ENCODE measurements around the gene TRMT61A.

Gene TRMT61A

GRCh38 chr14:103560691-103561090, 31.7 kb downstream of the TRMT61A start:
- DNase-seq (ENCODE audit: low read depth): no peak
- no peak overlapping the region for H3K4me3 ChIP-seq (ENCODE audit: control insufficient read depth, low read depth, low read length)
- no peak for TF ChIP-seq CTCF (IDR thresholded peaks at IDR 0.05; ENCODE audit: control insufficient read depth, insufficient read depth, low read depth, low read length, missing control alignments)

DNA sequence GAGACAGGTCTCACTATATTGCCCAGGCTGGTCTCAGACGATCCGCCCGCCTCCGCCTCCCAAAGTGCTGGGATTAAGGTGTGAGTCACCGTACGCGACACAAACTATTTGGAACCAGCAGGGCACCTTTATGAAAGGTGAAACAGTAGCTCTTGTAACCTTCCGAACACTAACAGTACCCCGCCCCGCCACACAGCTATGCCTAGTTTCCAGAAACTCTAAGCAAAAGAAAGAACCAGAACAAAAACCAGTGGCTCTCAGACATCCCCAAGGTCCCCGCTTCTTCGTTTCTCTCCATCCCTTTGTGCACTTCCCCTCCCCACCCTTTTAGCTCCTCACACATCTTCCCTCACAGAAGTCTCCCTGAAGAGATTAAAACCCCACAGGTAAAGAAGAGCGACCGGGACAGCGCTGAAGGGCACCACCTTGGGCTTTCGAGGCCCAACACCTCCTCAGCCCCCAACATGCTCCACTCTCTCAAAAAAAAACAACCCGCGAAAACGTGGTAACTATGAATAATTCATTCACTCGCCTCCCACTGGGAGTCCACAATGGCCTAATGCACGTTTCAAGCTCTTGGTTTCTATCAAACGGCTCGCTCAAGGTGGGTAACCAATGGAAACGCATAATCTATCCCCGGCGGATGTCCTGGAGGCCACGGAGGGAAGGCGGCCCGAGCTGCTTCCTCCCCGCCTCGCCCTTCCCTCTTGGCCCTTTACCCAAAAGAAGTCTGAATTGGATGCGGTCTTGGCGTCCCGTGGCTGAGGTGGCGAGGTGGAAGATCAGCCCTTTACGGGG, 32.6 kb downstream of the TRMT61A start:
- H3K4me3 ChIP-seq (ENCODE audit: control insufficient read depth, low read depth, low read length): peak overlapping the region; percentile 88
- DNase-seq (ENCODE audit: low read depth): no peak
- TF ChIP-seq CTCF (IDR thresholded peaks at IDR 0.05; ENCODE audit: control insufficient read depth, insufficient read depth, low read depth, low read length, missing control alignments): no peak

- DNase-seq (ENCODE audit: low read depth): no peak
- H3K4me3 ChIP-seq (ENCODE audit: control insufficient read depth, low read depth, low read length): peak overlapping the region; percentile 88
- no peak for TF ChIP-seq CTCF (IDR thresholded peaks at IDR 0.05; ENCODE audit: control insufficient read depth, insufficient read depth, low read depth, low read length, missing control alignments)
Measured at GRCh38 chr14:103562179-103562428, 33.1 kb downstream of the TRMT61A start.

DNA sequence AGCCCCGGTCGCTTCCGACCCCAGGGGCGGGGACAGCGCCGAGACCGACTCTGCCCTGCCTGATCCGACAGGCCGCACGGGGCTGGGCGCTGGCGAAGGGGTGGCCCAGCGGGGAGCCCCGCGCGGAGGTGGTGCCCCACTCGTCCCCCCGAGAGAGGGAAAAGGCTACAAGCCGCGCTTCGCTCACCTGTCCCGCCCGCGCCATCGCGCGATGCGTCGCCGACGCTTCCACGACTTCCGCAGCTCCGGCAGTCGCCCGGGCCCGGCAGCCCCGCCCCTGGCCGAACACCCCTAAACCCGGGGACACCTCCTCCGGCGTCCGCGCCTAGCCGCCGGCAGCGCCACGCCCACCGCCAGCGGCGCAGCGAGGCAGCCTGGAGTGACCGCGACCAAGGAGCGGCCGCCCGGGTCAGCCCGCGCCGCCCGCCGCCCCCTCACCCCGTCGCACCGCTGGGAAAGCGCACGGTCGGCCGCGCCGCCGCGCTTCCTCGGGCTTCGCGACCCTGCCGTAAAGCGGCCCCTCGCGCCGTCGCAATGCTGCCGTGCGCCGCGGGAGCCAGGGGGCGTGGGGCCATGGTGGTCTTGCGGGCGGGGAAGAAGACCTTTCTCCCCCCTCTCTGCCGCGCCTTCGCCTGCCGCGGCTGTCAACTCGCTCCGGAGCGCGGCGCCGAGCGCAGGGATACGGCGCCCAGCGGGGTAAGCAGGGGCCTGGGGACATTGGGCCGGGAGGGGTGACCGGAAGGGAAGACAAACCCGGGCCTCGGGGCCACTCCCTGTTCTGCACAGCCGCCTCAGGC, 33.6 kb downstream of the TRMT61A start, which contains the start of the genes BAG5 and COA8:
BAG5 (minus strand) TSS at position 229 of the 797 bp plus-strand sequence. CDS start 1,493 bp downstream, outside the sequence.
COA8 (plus strand) TSS at position 532 of the 797 bp plus-strand sequence; CDS start at position 574, 42 bp downstream.
- no peak for DNase-seq (ENCODE audit: low read depth)
- peak within 1 kb of the TSS; percentile 88 for H3K4me3 ChIP-seq (ENCODE audit: control insufficient read depth, low read depth, low read length)
- no peak for TF ChIP-seq CTCF (IDR thresholded peaks at IDR 0.05; ENCODE audit: control insufficient read depth, insufficient read depth, low read depth, low read length, missing control alignments)

GRCh38 chr14:103563226-103563620, 34.2 kb downstream of the TRMT61A start:
- DNase-seq (ENCODE audit: low read depth): no peak
- peak overlapping the region; percentile 88 for H3K4me3 ChIP-seq (ENCODE audit: control insufficient read depth, low read depth, low read length)
- no peak for TF ChIP-seq CTCF (IDR thresholded peaks at IDR 0.05; ENCODE audit: control insufficient read depth, insufficient read depth, low read depth, low read length, missing control alignments)

GRCh38 chr14:103563844-103564505, 35.0 kb downstream of the TRMT61A start:
- no peak for DNase-seq (ENCODE audit: low read depth)
- TF ChIP-seq CTCF (IDR thresholded peaks at IDR 0.05; ENCODE audit: control insufficient read depth, insufficient read depth, low read depth, low read length, missing control alignments): no peak
- peak overlapping the region; percentile 88 for H3K4me3 ChIP-seq (ENCODE audit: control insufficient read depth, low read depth, low read length)
